GM21390 (cell line): ENCODE results near the gene TAS1R3.

Experiments used
- ATAC-seq: cut with Tn5 transposase; IDR thresholded peaks from one replicate; pipeline ENCODE4 v1.9.1; 2021; ENCODE audit not compliant: unreplicated experiment

TAS1R3 gene

DNA sequence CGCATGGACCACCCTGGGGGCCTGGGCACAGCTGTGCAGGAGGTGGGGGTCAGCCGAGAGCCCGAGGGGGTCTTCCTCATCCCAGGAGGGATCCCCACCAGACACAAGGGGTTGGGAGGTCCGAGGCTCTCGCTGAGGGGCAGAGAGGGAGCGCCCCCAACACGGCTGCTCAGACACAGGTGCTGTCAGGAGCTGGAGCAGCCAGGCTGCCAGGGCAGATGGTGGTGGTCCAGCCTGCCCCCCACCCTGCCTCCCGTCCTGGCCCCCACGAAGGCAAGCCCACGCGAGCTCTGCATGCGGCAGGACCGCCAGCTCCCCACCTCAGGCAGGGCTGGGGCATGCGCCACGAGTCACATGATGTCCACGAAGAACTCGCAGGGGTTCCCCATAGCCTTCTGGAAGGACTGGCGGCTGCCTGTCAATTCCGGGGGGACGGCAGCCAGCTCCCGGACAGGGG is 4.7 kb downstream of the TAS1R3 start:
- ATAC-seq = no peak

DNA sequence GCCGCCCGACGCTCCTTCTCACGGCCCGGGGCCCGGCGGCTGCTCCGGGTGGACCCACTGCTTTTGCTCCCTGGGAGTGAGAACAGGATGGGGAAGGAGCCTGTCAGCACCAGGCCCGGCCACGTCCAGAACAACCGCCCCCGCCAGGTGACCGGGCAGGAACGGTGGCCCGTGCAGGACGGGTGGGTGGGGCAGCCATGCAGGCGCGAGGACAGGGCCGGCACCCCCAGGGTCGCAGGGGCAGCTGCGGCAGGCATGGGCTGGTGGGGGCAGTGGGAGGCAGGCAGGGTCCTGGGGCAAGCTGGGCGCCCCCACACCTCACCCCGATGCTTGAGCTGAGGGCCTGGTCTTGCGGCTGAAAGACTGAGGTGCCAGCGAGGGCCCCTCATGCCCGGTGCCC is 5.4 kb downstream of the TAS1R3 start:
- no peak for ATAC-seq

DNA sequence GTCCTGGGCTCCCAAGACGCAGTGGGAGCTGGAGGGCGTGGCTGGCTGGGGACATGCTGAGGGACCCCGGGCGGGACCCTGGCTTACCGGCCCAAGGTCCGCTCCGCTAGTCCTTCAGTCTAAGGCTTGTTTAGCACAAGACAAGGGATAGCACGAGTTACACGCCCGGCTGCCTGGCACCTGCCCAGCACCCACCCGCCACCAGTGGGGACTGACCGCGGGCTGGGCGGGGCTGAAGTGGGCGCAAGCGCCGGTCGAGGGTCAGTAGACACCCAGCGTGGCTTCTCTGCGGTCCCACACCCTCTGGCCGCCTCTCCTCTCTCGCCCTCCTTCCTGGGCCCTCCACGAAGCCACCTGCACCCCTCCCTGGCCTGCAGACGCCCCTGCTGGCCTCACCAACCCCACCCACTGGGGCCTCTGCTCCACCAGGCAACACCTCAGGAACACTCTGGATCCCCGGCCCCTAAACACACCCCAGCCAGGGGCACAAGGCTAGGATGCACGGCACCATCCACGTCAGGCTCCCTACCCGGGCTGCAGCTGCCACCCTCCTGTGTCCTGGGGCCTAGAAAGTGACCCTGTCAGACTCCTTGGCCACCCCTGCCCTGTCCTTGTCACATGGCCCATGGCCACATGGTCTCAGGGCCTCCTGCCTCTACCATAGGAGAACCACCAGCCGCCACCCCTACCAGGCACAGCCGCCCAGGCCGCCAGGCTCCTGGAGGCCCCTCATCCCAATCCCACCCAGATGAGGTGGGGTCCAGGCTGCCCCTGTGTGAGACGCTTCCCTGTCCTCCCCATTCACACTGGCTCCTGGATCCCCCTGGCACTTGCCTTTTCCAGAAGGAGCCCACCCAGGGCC is 6.1 kb downstream of the TAS1R3 start:
- no peak for ATAC-seq

DNA sequence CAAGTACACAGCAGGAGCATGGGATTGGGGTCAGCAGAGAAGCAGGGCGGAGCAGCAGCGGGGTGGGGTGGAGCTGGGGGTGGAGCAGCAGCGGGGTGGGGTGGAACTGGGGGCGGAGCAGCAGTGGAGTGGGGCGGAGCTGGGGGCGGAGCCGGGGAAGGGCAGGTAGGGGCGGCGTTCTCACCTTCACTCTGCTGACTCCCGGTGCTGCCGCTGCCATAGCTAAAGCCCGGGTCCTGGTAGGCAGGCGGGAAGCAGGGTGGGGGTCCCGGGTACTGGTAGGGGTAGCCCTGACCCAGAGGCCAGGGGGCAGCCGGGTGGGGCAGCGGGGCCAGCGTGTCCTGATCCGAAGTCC is 6.7 kb downstream of the TAS1R3 start:
- no peak for ATAC-seq

DNA sequence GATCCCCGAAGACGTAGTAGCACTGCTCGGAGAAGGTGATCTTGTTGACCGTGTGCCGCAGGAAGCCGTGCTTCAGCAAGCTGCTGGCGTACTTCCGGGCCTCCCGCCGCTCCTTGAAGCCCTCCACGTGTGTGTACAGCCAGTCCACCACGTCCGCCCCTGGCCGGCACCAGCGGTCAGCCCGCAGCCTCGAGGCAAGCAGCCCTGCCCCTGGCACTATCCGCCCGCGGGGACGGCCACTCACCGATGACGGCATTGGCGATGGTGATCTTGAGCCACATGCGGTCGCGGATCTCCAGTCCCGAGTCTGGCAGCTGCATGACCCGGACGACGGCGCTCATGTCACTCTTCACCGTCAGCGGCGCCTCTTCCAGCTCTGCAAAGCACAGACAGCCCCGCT is 7.2 kb downstream of the TAS1R3 start:
- ATAC-seq = no peak

DNA sequence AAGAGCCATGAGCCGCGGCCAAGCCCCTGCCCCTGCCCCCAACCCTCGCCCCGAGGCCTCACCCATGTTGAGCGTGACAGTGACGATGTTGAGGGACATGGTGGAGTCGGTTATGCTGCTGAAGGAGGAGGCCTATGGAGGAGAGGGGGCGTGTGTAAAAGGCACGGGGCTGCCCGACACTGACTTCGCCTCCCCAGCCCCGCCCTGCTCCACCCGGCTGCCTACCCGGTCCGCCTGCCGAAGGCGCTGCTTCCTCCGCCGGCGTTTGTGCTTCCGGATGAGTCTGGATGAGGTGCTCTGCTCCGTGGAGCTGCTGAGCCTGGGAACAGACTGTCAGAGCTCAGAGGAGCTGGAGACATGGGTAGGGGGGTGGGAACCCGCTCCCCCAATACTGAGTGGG is 9.1 kb downstream of the TAS1R3 start:
- no peak for ATAC-seq

DNA sequence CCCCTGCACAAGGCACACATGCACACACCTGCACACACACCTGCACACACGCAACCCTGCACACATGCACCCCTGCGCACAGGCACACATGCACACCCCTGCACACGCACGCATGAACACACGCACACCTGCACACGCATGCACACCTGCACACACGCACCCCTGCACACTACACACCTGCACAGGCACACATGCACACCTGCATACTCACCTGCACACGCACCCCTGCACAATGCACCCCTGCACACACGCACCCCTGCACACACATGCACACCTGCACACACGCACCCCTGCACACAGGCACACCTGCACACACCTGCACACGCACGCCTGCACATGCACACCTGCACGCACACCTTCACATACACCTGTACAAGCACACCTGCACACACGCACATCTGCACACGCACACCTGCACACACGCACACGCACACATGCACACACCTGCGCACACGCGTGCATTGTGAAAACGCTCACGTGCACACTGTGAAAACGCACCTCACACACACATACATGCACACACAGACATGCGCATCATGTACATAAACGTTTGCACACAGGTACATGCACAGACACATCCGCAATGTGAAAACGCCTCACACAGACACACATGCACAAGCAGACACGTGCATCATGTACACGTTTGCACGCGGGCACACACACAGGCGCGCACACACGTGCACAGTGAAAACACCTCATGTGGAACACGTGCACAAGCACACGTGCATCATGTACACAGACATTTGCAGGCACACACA is 9.9 kb downstream of the TAS1R3 start:
- no peak for ATAC-seq

DNA sequence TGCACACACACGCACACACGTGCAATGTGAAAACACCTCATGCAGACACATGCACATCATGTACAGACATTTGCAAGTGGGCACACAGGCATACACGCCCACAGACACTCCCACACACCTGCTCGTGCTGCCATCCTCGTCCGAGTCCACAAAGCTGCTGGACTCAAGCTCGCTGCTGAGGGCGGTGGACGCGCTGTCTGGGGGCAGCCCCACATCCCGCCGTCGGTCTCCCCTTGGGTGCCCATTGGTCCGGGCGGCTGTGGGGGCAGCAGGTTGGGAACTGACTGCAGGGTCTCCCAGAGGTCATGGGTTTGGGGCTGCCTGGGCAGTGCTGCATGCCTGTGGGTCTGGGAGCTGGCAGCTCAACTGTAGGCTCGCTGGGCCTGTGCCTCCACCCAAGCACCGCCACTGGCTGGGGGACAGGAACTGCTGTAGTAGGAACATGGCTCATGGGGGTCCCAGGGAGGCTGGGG is 10.5 kb downstream of the TAS1R3 start:
- no peak for ATAC-seq

DNA sequence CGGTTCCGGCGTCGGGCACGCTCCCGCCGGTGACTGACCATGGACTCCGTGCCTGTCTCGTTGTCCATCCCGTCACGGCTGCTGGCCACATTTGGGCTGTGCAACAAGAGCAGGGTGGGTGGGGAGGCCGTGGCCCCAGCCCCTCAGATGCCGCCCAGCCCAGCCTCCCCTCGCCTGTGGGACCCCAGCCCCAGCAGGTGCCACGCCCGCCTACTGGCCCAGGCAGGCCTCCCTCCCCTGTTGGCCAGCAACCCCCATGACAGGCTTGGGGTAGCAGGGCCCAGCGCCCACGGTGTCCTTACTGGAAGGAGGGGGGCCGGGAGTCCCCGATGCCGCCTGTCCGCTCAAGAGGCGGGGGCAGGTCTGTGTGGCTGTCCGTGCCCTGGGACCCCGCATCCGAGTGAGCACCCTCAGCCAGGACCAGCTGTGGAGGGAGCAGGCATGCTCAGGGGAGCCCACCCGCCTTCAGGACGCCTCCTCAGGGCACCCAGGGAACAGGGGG is 11.0 kb downstream of the TAS1R3 start:
- ATAC-seq = no peak

DNA sequence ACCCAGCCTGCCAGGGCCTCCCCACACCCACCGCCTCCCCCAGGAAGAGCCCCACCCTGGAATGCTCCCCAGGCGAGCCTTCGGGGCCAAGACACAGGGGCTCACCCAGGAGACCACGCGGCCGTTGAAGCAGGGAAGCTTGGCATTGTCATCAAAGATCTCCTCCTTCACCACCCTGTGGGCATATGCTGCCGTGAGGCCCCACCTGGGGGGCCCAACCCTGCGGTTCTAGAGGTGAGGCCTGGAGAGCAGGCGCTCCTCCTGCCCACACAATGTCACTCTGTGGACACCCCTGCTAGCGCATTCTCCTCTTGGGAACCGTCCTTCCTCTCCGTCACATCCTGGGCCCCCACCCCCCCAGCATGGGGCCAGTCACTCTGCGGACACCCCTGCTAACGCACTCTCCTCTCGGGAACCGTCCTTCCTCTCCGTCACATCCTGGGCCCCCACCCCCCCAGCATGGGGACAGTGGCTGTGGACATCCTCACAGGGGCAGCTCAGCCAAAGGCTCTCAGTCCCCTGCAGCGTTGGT is 11.6 kb downstream of the TAS1R3 start:
- ATAC-seq = no peak

DNA sequence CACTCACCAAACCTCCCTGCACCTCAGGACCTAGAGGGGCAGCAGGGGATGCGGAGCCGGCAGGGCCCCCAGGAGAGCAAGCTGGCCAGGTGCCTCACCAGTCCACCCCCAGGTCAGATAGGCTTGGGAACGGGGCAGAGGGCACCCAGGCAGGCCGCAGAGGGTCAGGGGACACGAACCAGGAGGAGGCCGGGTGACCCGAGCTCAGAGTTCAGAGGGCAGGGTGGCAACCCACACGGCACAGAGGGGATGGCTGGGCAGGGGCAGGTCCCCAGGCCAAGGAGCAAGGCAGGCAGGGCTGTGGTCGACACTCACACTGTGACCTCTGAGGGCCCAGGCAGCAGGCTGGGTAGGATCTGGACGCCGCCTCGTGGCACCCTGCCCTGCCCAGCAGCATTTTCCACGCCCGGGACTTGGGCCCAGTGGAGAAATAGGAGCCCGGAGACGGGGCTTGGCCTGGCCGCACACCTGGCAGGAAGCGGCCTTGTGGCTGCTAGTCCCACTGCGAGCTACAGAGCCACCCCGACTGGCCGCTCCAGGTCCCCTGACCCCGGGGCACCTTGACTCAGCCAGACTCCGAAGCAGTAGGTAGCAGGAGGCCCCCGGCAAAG is 12.8 kb downstream of the TAS1R3 start:
- no peak for ATAC-seq

DNA sequence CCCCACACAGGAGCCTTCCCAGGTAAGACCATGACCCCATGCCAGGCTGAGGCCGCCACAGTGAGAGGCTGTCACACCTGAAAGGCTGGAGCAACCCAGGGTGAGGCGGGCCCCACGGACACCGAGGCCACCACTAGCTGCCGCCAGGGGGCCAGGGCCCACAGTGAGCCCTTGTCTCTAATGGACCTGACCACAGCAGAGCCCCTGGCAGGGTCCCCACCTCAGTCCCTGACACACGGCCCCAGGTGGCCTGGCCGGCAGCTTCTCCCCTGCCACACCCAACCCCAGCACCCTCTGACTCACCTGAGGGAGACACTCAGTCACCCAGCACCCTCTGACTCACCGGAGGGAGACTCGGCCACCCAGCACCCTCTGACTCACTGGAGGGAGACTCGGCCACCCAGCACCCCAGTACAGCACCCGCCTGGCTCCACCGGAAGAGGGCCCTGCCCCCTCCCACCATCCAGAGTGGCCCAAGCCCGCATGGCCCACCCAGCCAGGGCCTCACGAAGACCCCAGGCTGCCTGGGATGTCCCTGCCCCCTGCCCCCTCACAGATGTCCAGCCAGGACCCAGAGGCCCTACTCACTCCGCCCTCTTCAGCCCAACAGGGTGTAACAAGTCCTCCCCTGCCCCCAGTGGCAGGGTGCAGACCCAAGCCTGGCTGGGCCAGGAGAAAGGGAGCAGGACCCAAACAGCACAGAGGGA is 13.7 kb downstream of the TAS1R3 start:
- no peak for ATAC-seq

DNA sequence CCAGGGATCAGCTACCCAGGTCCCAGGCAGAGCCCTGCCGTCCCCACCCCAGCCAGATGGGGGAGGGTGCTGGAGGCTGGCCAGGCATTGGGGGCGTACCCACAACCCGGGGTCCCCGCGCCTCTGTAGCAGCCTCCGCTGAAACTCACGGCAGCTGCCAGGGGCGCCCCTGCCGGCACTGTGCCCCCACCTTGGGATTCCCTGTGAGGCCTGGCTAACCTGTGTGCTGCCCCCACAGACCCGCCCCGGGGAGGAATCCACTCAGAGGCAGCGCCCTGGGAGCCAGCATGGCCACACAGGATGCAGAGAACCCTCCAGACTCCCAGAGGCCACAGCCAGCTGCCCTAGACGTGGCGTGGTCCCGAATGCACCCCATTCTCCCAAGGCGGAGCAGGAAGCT is 14.3 kb downstream of the TAS1R3 start:
- no peak for ATAC-seq

DNA sequence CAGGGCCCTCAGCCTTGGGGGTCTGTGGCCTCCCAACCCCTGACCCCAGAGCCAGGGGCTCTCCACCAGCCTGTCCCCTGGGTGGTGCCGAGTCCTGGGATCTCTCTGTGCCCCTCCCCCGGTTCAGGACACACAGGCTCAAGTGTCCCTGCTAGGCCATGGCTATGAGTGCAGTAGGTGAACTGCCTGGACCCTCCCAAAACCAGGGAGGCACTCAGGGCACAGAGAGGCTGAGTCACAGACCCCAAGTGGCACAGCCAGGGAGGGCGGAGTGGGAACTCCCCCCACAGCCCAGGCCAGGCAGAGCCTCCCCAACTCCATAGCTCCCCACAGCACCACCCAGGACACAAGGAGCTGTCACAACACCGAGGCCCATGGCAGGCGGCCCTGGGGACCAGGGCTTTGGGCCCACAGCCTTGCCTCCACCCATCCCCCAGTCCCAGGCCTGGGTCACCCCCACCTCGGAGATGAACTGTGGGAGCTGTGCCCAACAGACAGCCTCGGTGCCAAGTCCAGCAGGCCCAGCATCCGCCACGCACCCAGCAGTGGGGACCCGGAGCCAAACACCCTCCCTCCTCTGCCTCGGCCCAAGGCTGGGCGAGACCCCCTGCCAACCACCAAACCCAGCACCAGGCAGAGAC is 14.9 kb downstream of the TAS1R3 start:
- no peak for ATAC-seq

DNA sequence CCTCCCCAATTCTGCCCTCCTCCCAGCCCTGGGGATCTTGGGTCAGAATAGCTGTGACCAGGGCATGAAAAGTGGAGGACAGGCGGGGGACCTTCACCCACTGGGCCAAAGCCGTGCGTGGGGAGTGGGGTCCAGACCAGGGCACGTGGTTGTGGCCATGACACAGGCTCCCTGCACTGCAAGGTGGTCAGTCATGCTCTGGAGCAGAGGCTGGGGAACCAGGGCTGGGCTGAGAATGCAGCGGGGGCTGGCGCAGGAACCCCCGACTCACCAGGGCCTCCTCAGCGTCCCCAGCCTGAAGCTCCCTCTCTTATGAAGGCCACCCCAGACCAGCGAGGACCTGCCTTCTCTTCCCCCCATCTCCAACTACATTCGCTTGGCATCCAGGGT is 15.4 kb downstream of the TAS1R3 start:
- no peak for ATAC-seq

DNA sequence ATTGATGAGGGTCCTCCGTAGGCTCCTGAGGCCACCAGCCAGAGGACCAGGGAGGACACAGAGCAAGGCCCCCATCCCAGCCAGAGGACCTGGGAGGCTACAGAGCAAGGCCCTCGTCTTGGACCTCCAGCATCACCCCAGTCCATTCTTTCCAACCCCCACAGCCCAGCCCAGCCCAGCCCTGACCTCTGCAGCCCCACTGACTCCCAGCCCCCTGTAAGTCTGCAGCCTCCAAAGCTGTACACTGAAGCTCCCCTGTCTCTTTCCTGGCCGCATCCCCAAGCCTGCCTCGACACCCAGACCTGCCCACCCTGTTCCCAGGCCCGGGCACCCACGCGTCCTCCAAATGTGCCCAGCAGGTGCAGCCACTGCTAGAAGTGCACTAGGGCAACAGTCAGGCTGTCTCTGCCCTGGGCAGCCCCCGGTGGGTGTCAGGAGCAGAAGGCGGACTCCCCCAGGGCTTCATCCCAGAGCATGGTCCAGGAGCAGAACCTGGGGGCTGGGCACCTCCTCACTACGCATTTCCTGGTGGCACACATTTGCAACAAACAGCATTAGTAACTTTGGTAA is 16.0 kb downstream of the TAS1R3 start:
- no peak for ATAC-seq

DNA sequence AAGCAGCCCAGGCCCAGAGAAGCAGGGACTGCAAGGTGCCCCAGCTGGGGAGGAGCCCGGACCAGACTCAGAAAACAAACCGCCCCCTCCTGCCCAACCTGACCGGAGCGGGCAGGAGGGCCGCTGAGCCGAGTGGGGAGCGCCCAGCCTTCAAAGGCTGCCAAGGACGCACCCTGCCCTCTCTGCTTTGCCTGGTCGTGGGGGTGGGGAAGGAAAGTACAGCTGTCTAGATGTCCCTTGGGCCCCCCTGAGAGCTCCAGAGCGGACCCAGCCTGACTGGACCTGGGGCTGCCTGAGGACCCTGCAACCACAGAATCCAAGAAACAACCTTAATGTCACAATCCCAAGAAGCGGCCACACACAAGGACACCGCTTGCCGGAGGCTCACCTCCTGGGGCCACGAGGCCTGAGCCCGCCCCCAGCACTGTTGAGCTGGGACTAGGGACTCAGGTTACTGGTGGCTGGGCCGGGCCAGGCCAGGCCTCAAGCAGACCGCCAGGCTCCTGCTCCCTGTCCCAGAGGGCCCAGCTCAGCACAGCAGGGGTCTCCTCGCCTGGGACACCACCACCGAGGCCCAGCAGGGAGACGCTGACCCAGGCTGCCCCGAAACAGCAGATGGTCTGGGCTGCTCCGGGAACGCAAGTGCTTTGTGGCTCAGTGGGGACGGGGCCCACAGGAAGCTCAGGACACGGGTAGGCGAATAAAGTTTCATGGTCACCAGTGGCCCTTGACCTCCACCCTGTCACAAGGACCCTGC is 16.8 kb downstream of the TAS1R3 start:
- ATAC-seq = no peak

DNA sequence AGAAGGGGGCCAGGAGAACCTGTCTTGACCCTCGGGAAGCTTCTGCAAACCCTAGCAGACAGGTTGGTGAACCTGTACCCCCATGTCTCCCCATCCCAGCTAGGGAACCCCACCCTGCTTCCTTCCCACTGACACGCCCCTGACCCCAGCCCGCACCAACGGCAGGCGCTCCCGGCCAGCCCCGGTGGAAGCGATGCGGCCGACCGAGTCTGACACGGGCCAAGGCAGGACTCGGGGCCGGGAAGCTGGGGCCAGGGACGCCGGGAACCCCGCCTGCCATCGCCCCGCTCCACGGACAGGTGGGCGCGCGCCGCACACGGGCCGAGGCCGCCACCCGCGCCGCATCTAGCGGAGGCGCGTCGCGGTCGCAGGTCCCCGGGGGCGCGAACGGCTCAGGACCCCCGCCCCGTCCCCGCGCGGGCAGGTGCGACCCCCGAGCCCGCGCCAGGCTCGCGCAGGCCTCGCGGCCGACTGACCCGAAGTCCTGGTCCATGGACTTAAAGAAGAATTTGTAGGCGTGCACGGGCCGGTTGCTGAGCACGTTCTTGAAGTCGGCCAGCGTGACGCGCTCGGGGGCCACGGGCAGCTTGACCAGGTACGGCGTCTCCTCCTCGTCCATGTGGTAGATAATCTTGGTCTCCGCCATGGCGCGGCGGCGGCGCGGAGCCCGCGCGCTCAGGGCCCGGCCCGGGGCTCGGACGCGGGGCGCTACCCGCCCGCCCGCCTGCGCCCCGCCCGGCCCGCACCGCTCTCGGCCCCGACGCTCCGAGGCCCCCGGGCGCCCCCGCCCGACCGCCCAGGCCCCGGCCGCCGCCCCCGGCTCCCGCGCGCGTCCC is 17.6 kb downstream of the TAS1R3 start:
- peak; percentile 31 for ATAC-seq
